D341Med (cell line): Measurements from ENCODE around the gene VKORC1L1.
"Not testable (repeated sequence)": the region's sequence is repeated elsewhere in the genome, so short reads cannot be mapped to it uniquely, and the experiment has no call there.

Source experiments
- DNase-seq: peaks from one replicate; pipeline ENCODE4 v3.0.0; 2012; ENCODE audit warnings: low spot score

The VKORC1L1 gene

DNA sequence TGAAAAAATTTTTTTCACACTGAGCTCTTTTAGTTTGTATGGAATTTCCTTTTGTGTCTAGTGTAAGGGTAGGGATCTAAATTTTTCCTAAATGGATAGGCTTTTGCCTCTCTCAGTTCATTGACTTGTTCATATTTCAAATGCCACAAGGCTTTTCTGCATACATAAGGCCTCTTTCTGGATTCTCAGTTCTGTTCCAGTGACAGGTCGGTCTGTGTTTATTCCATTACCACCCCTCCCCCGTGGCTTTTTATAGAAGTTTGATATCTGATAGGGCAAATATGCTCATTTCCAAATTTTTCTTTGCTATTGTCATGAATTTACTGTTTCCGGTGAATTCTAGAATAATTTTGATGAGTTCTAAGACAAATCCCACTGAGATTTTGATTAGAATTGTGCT lies 12.7 kb downstream of the VKORC1L1 start:
- DNase-seq = not testable (repeated sequence)

DNA sequence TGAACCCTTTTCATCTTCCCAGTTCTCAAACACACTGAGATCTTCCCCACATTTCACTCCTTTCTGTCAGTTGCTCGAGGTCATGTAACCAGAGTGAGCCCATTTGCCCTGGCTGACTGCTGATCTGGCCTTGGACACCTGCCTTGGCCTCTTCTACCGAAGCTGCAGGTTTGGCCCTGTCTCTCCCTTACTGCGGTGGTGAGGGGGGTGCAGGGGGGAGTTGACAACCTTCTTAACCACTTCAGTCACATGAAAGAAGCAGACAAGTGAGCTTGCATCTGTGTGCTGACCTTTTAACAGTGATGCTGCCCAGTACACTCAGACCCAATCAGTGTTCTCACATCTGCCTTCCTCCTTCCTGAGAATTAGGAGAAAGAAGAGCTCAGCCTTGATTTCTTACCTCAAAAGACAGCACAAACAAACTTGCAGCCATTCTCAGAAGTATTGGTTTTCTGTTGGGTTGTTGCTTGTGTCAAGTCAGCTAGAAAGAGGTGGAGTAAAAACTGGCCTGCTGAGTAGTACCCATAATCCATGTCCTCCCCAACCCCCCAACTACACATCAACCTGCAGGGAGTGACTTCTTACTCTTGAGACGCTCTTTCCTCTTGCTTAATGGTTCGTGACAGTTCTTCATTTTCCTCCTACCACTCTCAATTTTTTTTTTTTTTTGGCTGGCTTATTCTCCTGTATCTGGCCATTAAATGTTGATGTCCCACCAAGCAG lies 15.7 kb downstream of the VKORC1L1 start:
- not testable (repeated sequence) for DNase-seq

DNA sequence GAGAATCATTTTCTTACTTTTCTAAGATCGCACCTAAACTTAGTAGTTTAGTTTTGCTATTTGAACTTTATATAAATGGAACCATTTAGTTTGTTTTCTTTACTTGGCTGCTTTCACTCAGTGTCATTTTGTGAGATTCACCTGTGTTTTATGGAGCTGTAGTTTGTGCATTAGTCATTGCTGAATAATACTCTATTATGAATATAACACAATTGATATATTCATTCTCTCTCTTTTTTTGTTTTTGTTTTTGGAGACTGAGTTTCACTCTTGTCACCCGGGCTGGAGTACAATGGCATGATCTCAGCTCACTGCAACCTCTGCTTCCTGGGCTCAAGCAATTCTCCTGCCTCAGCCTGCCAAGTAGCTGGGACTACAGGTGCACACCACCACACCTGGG lies 16.8 kb downstream of the VKORC1L1 start:
- DNase-seq = not testable (repeated sequence)

DNA sequence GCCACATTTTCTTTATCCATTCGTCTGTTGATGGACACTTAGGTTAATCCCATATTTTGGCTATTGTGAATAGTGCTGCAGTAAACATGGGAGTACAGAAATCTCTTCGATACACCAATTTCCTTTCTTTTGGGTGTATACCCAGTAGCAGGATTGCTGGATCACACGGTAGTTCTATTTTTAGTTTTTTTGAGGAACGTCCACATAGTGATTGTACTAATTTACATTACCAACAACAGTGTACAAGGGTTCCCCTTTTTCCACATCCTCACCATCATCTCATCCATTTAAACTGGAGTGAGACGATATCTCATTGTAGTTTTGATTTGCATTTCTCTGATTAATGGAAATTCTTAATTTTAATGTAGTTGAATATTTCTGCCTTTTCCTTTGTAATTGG lies 19.3 kb downstream of the VKORC1L1 start:
- no peak for DNase-seq

DNA sequence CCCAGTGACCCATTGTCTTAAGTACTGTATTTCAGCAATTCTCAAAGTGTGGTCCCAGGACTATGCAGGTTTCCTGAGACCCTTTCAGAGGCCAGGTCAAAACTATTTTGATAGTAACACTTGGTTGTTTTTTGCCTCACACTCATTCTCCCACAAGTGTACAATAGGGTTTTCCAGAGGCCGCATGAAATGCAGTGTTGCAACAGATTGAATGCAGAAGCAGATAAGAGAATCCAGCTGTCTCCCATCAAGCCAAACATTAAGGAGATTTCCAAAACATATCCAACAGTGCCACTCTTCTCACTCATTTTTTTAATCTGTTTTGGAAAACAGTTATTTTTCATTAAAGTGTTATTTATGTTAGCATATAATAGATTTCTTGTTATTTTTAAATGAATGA lies 20.0 kb downstream of the VKORC1L1 start:
- no peak for DNase-seq

DNA sequence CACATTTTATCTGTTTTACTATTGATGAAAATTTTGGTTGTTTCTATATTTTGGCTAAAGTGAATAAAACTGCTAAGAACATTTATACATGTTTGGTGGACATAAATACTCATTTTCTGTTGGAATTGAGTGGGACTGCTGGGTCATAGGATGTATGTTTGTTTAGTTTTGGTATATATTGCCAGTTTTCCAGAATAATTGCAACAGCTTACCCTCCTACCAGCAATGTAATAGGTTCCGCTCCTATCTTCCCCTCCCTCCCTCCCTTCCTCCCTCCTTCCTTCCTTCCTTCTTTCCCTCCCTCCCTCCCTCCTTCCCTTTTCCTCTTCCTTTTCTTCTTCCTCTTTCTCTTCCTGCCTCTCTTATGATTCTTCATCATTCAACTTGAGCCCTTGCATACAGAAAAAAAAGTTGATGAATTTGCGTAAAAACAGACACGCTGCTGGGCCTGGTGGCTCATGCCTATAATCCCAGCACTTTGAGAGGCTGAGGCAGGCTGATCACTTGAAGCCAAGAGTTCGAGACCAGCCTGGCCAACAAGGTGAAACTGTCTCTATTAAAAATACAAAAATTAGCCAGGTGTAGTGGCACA lies 23.5 kb downstream of the VKORC1L1 start:
- no peak for DNase-seq

DNA sequence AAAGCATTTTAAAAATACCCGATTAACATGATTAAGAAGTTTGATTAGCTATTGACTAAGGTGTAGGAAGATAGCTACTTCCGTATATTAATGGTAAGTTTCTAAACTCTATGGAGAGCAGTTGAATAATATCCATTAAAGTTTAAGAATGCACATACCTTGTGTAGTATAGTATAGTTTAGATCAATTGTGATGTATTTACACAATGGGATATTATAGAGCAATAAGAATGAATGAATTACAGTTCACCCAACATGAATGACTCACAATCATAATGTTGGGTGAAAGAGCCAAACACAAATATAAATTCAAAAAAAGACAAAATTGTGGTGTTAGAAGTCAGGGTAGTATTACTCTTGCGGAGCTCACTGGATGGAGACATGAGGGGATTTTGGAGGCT lies 24.4 kb downstream of the VKORC1L1 start:
- not testable (repeated sequence) for DNase-seq

DNA sequence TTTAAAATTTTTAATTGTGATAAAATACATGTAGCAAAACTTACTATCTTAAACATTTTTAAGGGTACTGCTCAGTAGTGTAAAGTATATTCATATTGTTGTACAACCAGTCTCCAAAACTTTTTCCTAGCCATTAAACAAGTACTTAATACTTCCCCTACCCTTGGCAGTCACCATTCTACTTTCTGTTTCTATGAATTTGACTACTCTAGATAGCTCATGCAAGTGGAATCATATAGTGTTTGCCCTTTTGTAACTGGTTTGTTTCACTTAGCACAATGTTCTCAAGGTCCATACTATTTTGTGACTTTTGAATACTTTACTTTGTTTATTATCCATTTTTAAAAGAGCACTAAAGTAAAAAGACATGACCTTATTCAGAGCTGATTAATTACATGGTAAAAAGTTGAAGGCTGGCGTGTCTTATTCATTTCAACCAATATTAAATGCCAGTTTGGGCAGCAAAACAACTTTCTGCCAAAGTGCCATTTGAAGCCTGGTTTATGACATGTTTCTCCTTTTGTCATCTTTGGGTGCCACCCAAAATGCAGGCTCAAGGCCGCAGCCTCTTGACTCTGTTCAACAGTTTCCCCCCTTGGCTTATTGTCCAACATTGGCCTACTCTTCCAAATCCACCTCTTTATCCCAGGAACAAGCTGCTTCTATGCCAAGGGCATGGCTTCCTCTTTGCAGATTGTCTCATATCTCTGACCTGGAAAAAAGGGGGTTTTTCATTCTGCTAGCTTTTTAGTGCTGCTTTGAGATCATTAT lies 26.0 kb downstream of the VKORC1L1 start:
- not testable (repeated sequence) for DNase-seq

DNA sequence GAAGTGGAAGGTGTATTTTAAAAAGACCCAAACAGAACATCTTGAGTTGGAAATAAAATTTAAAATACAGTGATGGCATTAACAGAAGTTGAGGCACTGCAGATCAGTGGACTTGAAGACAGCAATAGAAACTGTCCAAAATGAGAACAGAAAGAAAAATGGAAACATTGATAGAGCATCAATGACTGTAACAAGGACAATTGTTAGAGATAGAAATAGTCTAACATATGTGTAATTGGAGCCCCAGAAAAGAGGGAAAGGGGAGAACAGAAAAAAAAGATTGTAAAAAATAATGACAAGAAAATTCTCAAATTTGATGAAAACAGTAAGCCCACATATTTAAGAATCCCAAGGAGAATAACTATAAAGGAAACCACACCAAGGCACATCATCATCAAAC lies 29.4 kb downstream of the VKORC1L1 start:
- DNase-seq = no peak

DNA sequence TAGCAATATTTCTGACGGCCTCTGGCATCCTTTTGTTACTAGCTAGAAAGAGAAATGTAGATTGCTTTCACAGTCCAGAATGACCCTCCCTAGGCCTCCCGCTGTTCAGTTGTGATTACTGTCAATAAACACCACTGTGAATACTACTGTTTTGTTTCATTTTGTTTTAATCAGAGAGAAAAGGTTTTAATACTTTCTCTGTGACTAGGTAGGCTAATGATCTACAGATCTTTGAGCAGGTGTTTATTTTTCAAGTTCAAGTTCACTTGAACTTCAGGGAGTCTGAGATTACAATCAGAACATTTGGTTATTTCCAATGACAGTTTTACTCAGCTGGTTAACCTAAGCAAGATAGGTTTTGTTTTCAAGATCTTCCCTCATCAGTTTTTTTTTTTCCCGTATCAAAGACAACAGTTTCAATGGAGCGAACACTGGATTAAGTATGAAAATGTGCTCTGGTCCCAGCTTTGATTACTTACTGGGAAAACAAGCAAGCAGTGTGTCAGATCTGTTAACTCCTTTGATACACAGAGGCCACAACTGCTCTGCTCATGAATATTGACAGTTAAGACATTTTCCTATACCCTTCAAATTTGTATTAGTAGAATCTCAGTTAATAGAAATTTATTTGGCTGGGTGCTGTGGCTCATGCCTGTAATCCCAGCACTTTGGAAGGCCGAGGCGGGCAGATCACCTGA lies 34.8 kb downstream of the VKORC1L1 start:
- DNase-seq = no peak

DNA sequence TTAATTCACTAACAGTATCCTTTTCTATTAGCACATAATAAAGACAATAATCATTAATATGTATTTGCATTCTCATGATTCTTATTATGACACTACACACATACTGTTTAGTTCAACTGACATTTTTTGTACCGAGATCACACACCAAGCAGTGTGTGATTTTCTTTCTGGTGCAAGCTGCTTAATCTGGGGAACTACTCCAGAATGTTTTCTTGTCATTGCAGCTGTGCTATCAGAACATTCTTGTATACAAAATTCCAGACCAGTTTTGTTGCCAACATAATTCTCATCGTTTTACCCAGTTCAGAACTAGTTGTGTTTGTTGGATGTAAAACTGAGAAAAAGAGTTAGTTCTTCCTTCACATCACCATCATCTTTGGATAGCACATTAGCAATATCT lies 37.4 kb downstream of the VKORC1L1 start:
- DNase-seq = no peak

DNA sequence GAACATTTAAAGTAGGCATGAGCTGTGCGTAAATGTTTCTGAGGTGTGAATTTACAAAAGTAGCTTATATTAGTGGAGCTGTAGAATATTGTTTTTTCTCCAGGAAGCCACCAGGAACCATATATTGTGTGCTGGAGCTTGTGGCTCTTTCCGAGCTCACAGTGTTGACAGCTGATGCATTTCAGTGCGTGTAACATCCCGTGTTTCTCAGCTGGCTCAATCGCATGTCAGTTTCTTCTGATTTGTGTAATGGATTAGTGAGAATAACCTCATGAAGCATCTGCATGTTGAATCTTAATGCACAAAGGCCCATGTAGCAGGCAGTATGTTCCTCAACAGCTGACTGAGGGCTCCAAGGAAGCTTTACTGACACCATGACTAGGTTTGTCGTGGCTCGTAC lies 39.4 kb downstream of the VKORC1L1 start:
- DNase-seq = no peak

DNA sequence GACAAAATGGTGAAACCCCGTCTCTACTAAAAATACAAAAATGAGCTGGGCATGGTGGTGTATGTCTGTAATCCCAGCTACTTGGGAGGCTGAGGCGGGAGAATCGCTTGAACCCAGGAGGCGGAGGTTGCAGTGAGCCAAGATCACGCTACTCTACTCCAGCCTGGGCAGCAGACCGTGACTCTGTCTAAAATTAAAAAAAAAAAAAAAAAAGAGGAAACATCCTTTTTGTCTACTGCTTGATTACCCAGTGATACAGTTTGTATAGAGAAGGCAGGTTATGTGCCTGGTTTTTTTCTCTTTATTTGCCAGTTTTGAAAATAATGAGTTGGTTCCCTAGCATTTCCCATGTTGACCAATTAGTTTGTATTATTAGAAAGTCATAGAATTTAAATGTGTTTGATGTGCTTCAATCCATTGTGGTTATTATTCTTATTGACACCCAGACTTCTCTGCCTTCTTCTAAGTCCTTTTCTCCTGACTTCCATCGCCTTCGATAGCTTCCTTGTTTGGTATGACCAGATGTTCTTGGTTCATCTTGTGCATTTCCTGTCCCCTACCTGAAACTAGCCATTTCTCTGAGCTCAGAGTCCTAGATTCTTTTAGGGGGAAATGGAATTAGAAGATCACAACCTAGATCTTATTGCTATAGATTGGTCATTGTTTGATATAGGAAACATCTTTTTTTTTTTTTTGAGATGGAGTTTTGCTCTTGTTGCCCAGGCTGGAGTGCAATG lies 43.2 kb downstream of the VKORC1L1 start:
- no peak for DNase-seq

DNA sequence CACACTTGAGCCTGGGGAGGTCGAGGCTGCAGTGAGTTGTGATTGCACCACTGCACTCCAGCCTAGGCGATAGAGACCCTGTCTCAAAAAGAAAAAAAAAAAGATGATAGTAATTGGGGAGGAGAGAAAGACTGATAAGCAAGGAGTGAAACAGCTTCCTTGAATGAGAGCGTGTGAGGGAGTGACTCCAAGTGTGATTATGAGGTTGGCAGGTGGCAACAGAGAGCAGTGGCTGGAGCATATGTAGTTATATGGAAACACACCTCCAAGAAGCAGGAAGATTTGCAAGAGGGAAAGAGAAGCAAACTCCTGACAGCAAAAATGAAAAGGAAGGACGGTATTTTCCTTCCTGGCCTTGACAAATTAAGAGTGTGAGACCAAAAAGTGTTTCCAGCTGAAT lies 50.4 kb downstream of the VKORC1L1 start:
- DNase-seq = no peak

DNA sequence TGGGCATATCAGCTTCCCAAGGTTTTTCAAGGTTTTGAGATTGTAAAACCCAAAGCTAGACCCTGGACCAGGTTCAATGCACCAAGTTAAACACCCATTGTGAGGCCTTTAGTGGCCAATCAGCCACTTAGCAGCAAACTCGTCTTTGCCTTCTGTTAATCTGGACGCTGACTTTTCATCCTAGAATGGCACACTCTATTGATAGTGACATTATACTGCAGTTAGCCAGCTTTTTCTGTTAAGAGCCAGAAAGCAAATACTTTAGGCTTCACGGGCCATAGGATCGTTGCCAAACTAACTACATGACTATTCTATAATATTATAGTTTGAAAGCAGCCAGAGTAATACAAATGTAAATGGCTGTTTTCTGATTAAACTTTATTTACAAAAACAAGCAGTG lies 51.3 kb downstream of the VKORC1L1 start:
- DNase-seq = no peak

DNA sequence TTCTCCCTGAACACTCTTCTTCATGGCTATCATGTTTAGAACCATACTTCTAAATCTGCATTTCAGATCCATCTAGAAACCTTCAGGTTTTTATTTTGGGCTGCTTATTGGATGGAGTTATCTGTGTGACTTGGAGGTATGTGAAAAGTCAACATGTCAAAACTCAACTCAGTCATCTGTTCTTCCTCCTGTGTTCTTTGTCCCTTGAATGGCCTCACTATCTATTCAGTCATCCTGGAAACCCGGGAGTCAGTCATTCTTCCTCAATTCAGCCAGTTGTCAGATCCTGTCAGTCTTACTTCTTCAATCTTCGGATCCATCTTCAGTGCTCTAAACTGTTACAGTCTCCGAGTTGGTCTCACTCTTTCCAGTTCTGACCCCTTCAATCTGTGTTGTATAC lies 52.2 kb downstream of the VKORC1L1 start:
- DNase-seq = no peak

DNA sequence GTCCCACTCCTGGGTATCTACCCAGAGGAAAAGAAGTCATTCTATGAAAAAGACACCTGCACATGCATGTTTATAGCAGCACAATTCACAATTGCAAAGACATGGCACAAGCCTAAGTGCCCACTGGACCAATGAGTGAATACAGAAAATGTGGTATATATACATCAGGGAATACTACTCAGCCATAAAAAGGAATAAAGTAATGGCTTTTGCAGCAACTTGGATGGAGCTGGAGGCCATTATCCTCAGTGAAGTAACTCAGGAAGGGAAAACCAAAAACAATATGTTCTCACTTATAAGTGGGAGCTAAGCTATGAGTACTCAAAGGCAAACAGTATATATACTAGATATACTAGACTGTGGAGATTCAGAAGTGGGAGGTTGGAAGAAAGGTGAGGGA lies 53.7 kb downstream of the VKORC1L1 start:
- DNase-seq = no peak

DNA sequence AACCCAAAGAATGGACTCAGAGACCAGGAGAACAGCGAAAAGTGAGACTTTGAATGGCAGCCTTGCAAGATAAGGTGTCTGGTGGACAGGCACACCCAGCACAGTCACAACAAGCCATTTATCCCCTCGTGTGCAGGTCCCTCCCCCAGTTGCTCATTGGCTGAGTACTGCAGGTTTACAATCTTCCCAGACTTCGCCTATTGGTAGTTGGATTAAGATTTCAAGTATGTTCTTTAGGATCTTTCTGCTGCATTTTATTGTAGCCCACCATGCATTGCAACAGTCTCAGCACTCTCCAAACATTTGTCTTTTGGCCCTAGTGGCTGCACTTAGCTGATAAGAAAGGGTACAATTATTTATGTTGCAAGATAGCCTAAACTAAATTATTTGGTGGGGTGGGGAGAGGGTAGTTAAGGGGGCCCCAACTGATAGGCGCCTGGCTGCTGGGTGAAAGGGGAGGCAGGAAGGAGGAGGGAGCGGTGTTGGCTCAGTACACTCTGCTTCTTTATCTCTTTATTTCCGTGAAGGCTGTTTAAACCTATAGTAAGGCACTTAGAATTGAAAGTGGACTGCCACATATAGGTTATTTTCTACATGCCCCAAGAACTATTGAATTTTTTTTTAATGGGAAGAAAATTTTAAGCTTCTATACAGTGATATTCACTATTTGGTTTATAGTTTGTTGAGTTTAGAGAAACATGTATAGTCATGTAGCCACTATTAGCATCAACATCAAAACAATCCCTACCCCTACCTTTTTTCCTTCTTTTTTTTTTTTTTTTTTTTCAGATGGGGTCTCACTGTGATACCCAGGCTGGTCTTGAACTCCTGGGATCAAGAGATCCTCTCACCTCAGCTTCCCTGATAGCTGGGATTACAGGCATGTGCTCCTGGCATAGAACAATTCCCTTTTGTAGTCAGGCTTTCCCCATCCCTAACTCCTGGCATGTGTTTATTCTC lies 54.9 kb downstream of the VKORC1L1 start:
- no peak for DNase-seq

DNA sequence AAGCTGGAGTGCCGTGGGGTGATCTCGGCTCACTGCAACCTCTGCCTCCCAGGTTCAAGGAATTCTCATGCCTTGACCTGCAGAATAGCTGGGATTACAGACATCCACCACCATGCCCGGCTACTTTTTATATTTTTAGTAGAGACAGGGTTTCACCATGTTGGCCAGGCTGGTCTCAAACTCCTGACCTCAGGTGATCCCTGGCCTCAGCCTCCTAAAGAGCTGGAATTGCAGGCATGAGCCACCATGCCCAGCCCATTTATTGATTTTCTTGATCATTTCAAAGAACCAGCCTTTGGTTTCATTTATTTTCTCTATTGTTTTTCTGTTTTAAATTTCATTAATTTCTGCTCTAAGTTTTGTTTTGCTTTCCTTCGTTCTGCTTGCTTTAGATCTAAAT lies 58.8 kb downstream of the VKORC1L1 start:
- DNase-seq = no peak

DNA sequence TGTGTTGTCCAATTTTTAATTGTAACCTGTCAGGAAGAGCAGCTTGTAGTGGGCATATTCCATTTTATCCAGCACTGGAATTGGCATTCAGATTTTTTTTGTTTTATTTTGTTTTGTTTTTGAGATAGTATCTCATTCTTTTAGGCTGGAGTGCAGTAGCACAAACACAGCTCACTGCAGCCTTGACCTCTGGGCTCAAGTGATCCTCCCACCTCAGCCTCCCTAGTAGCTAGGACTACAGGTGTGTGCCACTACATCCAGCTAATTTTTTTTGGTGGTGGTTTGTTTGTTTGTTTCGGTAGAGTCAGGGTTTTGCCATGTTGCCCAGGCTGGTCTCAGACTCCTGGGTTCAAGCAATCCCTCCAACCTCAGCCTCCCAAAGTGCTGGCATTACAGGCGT lies 64.4 kb downstream of the VKORC1L1 start:
- DNase-seq = no peak
